Testis (tissue), 2 donors: ENCODE results near the gene TTLL11.

Experiments used
- CTCF ChIP-seq, 3 experiments: fragments of 450-650 bp in 2 of 3; fragments of 200-600 bp in 1 of 3; sonication (generic) in 1 of 3; IDR thresholded peaks; one replicate each; pipeline ENCODE4 v1.5.1; 2016 to 2019; ENCODE audit warnings: antibody characterized with exemption in 3 of 3, mild to moderate bottlenecking in 2 of 3, moderate library complexity in 1 of 3
- POLR2A ChIP-seq: fragments of 450-650 bp; IDR thresholded peaks from one replicate; pipeline ENCODE4 v1.6.1; 2017; ENCODE audit warnings: antibody characterized with exemption, mild to moderate bottlenecking, moderate library complexity

GRCh38 chr9:122135529-122135859, 42.4 kb upstream of the TTLL11 start:
- TF ChIP-seq POLR2A (no peak), CTCF (IDR thresholded peaks at IDR 0.05) (no peak)
